ENCODE data around the gene SF3B3. TPM values are rescaled to one million over a fixed set of nuclear protein-coding genes. Genes with fewer than 3 reads are reported as not detected.

SF3B3 gene
- total and polyA plus RNA-seq, 2 of the 13 experiments (the other 11 are each of a cell fraction or from before 2014, with no cell fraction given): 157 to 500 TPM

DNA sequence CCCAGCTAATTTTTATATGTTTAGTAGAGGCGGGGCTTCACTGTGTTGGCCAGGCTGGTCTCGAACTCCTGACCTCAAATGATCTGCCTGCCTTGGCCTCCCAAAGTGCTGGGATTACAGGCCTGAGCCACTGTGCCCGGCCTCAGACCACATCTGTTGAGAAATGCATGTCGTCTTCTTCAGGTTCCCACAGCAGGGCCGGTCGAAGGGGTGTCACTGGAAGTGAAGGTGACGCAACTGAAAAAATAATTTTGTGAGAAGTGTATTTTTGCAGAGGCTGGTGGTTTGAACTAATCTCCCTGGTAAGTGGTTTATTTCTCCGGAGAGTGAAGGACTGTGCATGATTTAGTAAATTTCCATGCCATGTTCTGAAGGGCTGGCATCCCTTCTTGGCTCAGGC, 89.3 kb downstream of the SF3B3 start:
- no peak for DNase-seq (ENCODE audit: low spot score)
- no peaks in the 10 kb centered on the region for H4K20me1 ChIP-seq (ENCODE audit: insufficient read depth, low read length)
- intact Hi-C loops (cut with micrococcal nuclease; ENCODE audit: unreplicated experiment): no loop called here
- no peak overlapping the region for H3K27ac ChIP-seq (ENCODE audit: extremely low read length, insufficient read depth, low read length)
- 44% methylated on average over 8 of the region's 8 CpGs for WGBS (ENCODE audit: low lambda C conversion rate)
- peaks cover 11% of the 10 kb centered on the region; the same call in 1 of the 2 replicates for H3K4me1 ChIP-seq (ENCODE audit: insufficient read depth, low read length)
- no peak overlapping the region for H3K9ac ChIP-seq (ENCODE audit: insufficient read depth, low read depth, low read length)
- FAIRE-seq: no peak
- no peak for ATAC-seq
- peaks cover 0 to 14% of the 10 kb centered on the region in 2 experiments; a peak in 1 of 5 replicates for H3K27me3 ChIP-seq (ENCODE audit: control insufficient read depth in 1 of 2, insufficient read depth in 2 of 2, low read length in 2 of 2)
- no peaks in the 10 kb centered on the region for H3K9me3 ChIP-seq (ENCODE audit: low read length)
- ChIA-PET CTCF (ENCODE audit: low intra/inter-chr PET ratio, low total read pairs) (no interaction called here), POLR2A (no interaction called here)
- H3K4me3 ChIP-seq (replicated peaks in 1 of 3; ENCODE audit: insufficient read depth in 1 of 3, low read depth in 2 of 3, low read length in 3 of 3): no peak overlapping the region
- no peaks in the 10 kb centered on the region for H3K79me2 ChIP-seq (ENCODE audit: insufficient read depth, low read length)
- no peak overlapping the region for H2AFZ ChIP-seq (ENCODE audit: low read length)
- H3K4me2 ChIP-seq (ENCODE audit: low read depth, low read length): no peak overlapping the region
- no peaks in the 10 kb centered on the region for H3K36me3 ChIP-seq (replicated peaks in 1 of 2; ENCODE audit: control insufficient read depth in 1 of 2, insufficient read depth in 2 of 2, low read length in 2 of 2)
- BruUV-seq (replicated peaks): no TSS peak
- in situ Hi-C loops (cut with HindIII; ENCODE audit: extremely low pct_ligation_motif_present, low pct_unique_long_range_greater_than_20kb): no loop called here
- TF ChIP-seq NFIC (IDR thresholded peaks at IDR 0.05; ENCODE audit: low read length) (no peak), ZNF878 (CRISPR knock-in tag; IDR thresholded peaks at IDR 0.05) (no peak), RBM22 (optimal IDR thresholded peaks at IDR 0.05; ENCODE audit: low read length) (no peak), SALL2 (CRISPR knock-in tag; IDR thresholded peaks at IDR 0.05) (no peak), MAFF (IDR thresholded peaks at IDR 0.05; ENCODE audit: low read depth, low read length) (no peak), PCBP1 (IDR thresholded peaks at IDR 0.05; ENCODE audit: borderline replicate concordance, low read depth, low read length) (no peak), SIX4 (CRISPR knock-in tag; IDR thresholded peaks at IDR 0.05) (no peak), ATF7-NPFF (CRISPR knock-in tag; IDR thresholded peaks at IDR 0.05; ENCODE audit: low read depth) (no peak), TAF1 (CRISPR knock-in tag; IDR thresholded peaks at IDR 0.05) (no peak), CHD2 (IDR thresholded peaks at IDR 0.05; ENCODE audit: low read depth, low read length) (no peak), ZFYVE20 (CRISPR knock-in tag; IDR thresholded peaks at IDR 0.05; ENCODE audit: borderline replicate concordance, low read depth) (no peak), JUNB (CRISPR knock-in tag; IDR thresholded peaks at IDR 0.05; ENCODE audit: borderline replicate concordance) (no peak), TP53 (CRISPR knock-in tag; conservative IDR thresholded peaks at IDR 0.05) (no peak)
- TF ChIP-seq, protein P1, sequence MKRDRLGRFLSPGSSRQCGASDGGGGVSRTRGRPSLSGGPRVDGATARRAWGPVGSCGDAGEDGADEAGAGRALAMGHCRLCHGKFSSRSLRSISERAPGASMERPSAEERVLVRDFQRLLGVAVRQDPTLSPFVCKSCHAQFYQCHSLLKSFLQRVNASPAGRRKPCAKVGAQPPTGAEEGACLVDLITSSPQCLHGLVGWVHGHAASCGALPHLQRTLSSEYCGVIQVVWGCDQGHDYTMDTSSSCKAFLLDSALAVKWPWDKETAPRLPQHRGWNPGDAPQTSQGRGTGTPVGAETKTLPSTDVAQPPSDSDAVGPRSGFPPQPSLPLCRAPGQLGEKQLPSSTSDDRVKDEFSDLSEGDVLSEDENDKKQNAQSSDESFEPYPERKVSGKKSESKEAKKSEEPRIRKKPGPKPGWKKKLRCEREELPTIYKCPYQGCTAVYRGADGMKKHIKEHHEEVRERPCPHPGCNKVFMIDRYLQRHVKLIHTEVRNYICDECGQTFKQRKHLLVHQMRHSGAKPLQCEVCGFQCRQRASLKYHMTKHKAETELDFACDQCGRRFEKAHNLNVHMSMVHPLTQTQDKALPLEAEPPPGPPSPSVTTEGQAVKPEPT (CRISPR knock-in tag; IDR thresholded peaks at IDR 0.05; ENCODE audit: low read depth): no peak
- TF ChIP-seq, protein P2, sequence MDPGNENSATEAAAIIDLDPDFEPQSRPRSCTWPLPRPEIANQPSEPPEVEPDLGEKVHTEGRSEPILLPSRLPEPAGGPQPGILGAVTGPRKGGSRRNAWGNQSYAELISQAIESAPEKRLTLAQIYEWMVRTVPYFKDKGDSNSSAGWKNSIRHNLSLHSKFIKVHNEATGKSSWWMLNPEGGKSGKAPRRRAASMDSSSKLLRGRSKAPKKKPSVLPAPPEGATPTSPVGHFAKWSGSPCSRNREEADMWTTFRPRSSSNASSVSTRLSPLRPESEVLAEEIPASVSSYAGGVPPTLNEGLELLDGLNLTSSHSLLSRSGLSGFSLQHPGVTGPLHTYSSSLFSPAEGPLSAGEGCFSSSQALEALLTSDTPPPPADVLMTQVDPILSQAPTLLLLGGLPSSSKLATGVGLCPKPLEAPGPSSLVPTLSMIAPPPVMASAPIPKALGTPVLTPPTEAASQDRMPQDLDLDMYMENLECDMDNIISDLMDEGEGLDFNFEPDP (CRISPR knock-in tag; conservative IDR thresholded peaks at IDR 0.05): no peak
- TF ChIP-seq, protein P3, sequence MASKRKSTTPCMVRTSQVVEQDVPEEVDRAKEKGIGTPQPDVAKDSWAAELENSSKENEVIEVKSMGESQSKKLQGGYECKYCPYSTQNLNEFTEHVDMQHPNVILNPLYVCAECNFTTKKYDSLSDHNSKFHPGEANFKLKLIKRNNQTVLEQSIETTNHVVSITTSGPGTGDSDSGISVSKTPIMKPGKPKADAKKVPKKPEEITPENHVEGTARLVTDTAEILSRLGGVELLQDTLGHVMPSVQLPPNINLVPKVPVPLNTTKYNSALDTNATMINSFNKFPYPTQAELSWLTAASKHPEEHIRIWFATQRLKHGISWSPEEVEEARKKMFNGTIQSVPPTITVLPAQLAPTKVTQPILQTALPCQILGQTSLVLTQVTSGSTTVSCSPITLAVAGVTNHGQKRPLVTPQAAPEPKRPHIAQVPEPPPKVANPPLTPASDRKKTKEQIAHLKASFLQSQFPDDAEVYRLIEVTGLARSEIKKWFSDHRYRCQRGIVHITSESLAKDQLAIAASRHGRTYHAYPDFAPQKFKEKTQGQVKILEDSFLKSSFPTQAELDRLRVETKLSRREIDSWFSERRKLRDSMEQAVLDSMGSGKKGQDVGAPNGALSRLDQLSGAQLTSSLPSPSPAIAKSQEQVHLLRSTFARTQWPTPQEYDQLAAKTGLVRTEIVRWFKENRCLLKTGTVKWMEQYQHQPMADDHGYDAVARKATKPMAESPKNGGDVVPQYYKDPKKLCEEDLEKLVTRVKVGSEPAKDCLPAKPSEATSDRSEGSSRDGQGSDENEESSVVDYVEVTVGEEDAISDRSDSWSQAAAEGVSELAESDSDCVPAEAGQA (IDR thresholded peaks at IDR 0.05; ENCODE audit: low read depth): no peak
- TF ChIP-seq, protein P3 (CRISPR knock-in tag; IDR thresholded peaks at IDR 0.05; ENCODE audit: borderline replicate concordance): no peak
